SK-N-SH (cell line): ENCODE measurements around the gene CCDC188. TPM values are rescaled to one million over a fixed set of nuclear protein-coding genes. Genes with fewer than 3 reads are reported as not detected.

ENCODE experiments used
- CTCF ChIA-PET: fragments of 300-600, 350-600 bp; formaldehyde crosslinking; extraction: SDS; loops from one replicate; lab custom pipeline; 2021; lab: Yijun Ruan, JAX
- POLR2A ChIA-PET: fragments of 350-600 bp; sonication (Branson Sonifier 250); formaldehyde crosslinking; extraction: SDS; loops from one replicate; lab custom pipeline; 2020; ENCODE audit warnings: antibody characterized with exemption, inconsistent platforms; lab: Yijun Ruan, JAX
- DNase-seq: peaks from one replicate; pipeline ENCODE4 v3.0.0; 2012
- H2AFZ ChIP-seq: fragments of 200-600 bp; sonication (generic); 2 replicates; pipeline ENCODE4 v1.8.1; 2016; ENCODE audit warnings: antibody characterized with exemption, mild to moderate bottlenecking, low read depth
- H3F3A ChIP-seq: fragments of 200-600 bp; sonication (generic); replicated peaks from 2 replicates; pipeline ENCODE3; 2016; ENCODE audit warnings: antibody characterized with exemption, mild to moderate bottlenecking; ENCODE audit not compliant: insufficient read depth
- H3K27ac ChIP-seq, 2 experiments: fragments of 200-500 bp in 1 of 2; fragments of 200-600 bp in 1 of 2; sonication (Bioruptor generic) in 1 of 2; sonication (generic), shearing (Covaris generic) in 1 of 2; 2 replicates each; pipeline versions ENCODE4 v1.5.1 to v1.6.1; 2014 to 2016; ENCODE audit warnings: low read depth in 2 of 2, inconsistent platforms in 1 of 2, low read length in 1 of 2, mild to moderate bottlenecking in 1 of 2, mixed read lengths in 1 of 2
- H3K27me3 ChIP-seq: fragments of 200-600 bp; sonication (generic), shearing (Covaris generic); 2 replicates; pipeline ENCODE4 v1.6.1; 2016; ENCODE audit warnings: mixed run types; ENCODE audit not compliant: insufficient read depth
- H3K36me3 ChIP-seq, 2 experiments: fragments of 200-500 bp in 1 of 2; fragments of 200-600 bp in 1 of 2; sonication (Bioruptor generic) in 1 of 2; sonication (generic) in 1 of 2; replicated peaks in 1 of 2; 2 replicates each; pipeline versions ENCODE3 to v1.5.1; 2014 to 2016; ENCODE audit warnings: low read length in 1 of 2, mild to moderate bottlenecking in 1 of 2; ENCODE audit not compliant: insufficient read depth in 2 of 2, control insufficient read depth in 1 of 2
- H3K4me1 ChIP-seq, 2 experiments: fragments of 200-500 bp in 1 of 2; fragments of 200-600 bp in 1 of 2; sonication (Bioruptor generic) in 1 of 2; sonication (generic), shearing (Covaris generic) in 1 of 2; 2 replicates each; pipeline versions ENCODE4 v1.5.1 to v1.6.1; 2014 to 2016; ENCODE audit warnings: low read depth in 1 of 2, low read length in 1 of 2, mixed run types in 1 of 2; ENCODE audit not compliant: insufficient read depth in 2 of 2, control insufficient read depth in 1 of 2
- H3K4me2 ChIP-seq: fragments of 200-600 bp; sonication (generic), shearing (Covaris generic); 2 replicates; pipeline ENCODE4 v1.6.1; 2017; ENCODE audit warnings: mixed run types
- H3K4me3 ChIP-seq, 2 experiments: fragments of 200-500 bp in 1 of 2; fragments of 200-600 bp in 1 of 2; sonication (Bioruptor generic) in 1 of 2; sonication (generic), shearing (Covaris generic) in 1 of 2; 2 replicates each; pipeline versions ENCODE4 v1.5.1 to v1.8.1; 2014 to 2016; ENCODE audit warnings: low read depth in 2 of 2, inconsistent platforms in 1 of 2, low read length in 1 of 2, mild to moderate bottlenecking in 1 of 2, mixed read lengths in 1 of 2, moderate library complexity in 1 of 2
- H3K79me2 ChIP-seq: fragments of 200-600 bp; sonication (generic); 2 replicates; pipeline ENCODE4 v1.8.1; 2017; ENCODE audit warnings: mild to moderate bottlenecking; ENCODE audit not compliant: insufficient read depth
- H3K9ac ChIP-seq: fragments of 200-600 bp; sonication (generic); 2 replicates; pipeline ENCODE4 v1.6.1; 2017; ENCODE audit warnings: mixed run types
- H3K9me2 ChIP-seq: fragments of 200-600 bp; sonication (generic); 2 replicates; pipeline ENCODE4 v1.6.1; 2017; ENCODE audit warnings: mixed run types
- H3K9me3 ChIP-seq: fragments of 200-600 bp; sonication (generic); 2 replicates; pipeline ENCODE4 v1.6.1; 2017; ENCODE audit warnings: mixed run types, mild to moderate bottlenecking, moderate library complexity
- H4K20me1 ChIP-seq: fragments of 200-600 bp; sonication (generic); 2 replicates; pipeline ENCODE4 v1.6.1; 2017; ENCODE audit warnings: mild to moderate bottlenecking, mixed run types; ENCODE audit not compliant: insufficient read depth
- ELF1 ChIP-seq: IDR thresholded peaks from 2 replicates; pipeline ENCODE4 v1.4.0; 2012
- EP300 ChIP-seq, 2 experiments: IDR thresholded peaks; 2 replicates each; pipeline versions ENCODE4 v1.4.0 to v1.6.1; 2012; ENCODE audit warnings: borderline replicate concordance in 1 of 2, low read depth in 1 of 2, low read length in 1 of 2
- FOSL2 ChIP-seq: IDR thresholded peaks from 2 replicates; pipeline ENCODE4 v1.4.0; 2012; ENCODE audit warnings: low read depth, mild to moderate bottlenecking, moderate library complexity, borderline replicate concordance
- FOXJ3 ChIP-seq: sonication (generic); formaldehyde crosslinking; IDR thresholded peaks from 2 replicates; pipeline ENCODE4 v1.5.1; 2020; ENCODE audit warnings: mild to moderate bottlenecking, missing genetic modification reagents
- GABPA ChIP-seq: IDR thresholded peaks from 2 replicates; pipeline ENCODE4 v1.4.0; 2012; ENCODE audit warnings: low read depth, mild to moderate bottlenecking
- GATA2 ChIP-seq: sonication (generic); formaldehyde crosslinking; IDR thresholded peaks from 2 replicates; pipeline ENCODE4 v1.5.0; 2020; ENCODE audit warnings: mild to moderate bottlenecking, missing genetic modification reagents
- JUND ChIP-seq: IDR thresholded peaks from 2 replicates; pipeline ENCODE4 v1.4.0; 2012
- MXI1 ChIP-seq: IDR thresholded peaks from 2 replicates; pipeline ENCODE4 v1.6.1; 2012; ENCODE audit warnings: mild to moderate bottlenecking, low read depth, low read length, improper control_type of control experiment
- RCOR1 ChIP-seq: fragments of 150-350 bp; IDR thresholded peaks from 2 replicates; pipeline ENCODE4 v1.6.1; 2017; ENCODE audit warnings: antibody characterized with exemption, low read length
- RXRA ChIP-seq: IDR thresholded peaks from 2 replicates; pipeline ENCODE4 v1.4.0; 2012; ENCODE audit warnings: low read depth, mild to moderate bottlenecking, borderline replicate concordance
- SIN3A ChIP-seq: IDR thresholded peaks from 2 replicates; pipeline ENCODE4 v1.6.1; 2012; ENCODE audit warnings: low read depth, mild to moderate bottlenecking, low read length, moderate library complexity, borderline replicate concordance
- SMC3 ChIP-seq: IDR thresholded peaks from 2 replicates; pipeline ENCODE4 v1.6.1; 2012; ENCODE audit warnings: low read depth, low read length, improper control_type of control experiment
- TCF12 ChIP-seq: IDR thresholded peaks from 2 replicates; pipeline ENCODE4 v1.4.0; 2012
- WGBS: methylation state at CpG from one replicate; pipeline ENCODE4 v1.1.6; 2017; ENCODE audit warnings: low lambda C conversion rate; 5-methylcytosine and 5-hydroxymethylcytosine counted together
- polyA plus RNA-seq, 3 experiments: library from polyadenylated mRNA; depleted of rRNA; stranded (reverse); fragments of >200 nt; gene quantifications; 2 replicates each; pipeline ENCODE4 v1.2.3, GENCODE V29; 2012
- TF ChIP-seq, protein P1 (sequence below): IDR thresholded peaks from 2 replicates; pipeline ENCODE4 v1.4.0; 2012; ENCODE audit warnings: low read depth, borderline replicate concordance
- TF ChIP-seq, protein P2 (sequence below): IDR thresholded peaks from 2 replicates; pipeline ENCODE4; 2012

Gene CCDC188
- polyA plus RNA-seq, 1 of the 3 experiments (the other 2 are of a cell fraction) = 21.1 TPM

DNA sequence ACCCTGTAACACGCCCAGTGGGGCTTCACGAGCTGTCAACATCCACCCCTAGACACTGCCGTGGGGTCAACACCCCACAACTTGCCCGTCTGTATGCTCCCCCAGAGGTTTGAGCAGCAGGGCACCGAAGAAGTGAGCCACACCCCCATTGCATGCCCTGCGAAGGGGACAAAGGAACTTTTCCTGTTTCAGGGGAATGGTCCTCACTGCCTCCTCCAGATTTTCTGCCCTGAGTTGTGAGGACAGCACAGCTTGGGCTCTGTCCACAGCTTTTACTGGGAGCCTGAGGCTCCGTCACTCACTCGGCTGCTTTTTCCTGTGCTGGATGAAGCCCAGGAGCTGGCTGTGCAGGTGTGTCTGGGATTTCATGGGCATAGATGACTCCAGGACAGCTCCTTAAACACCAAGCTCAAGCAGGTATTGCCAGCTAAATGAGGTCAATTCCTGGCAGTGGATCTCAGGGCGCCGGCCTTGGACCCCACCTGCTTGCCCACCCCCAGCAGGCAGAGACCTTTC, 40.2 kb upstream of the CCDC188 start:
- H3K4me3 ChIP-seq = no peak overlapping the region
- no peaks in the 10 kb centered on the region for H3F3A ChIP-seq
- H3K4me2 ChIP-seq = no peak overlapping the region
- H3K79me2 ChIP-seq = no peaks in the 10 kb centered on the region
- no peak overlapping the region for H3K27ac ChIP-seq
- TF ChIP-seq FOXJ3 (CRISPR knock-in tag) (no peak), RXRA (no peak), GABPA (no peak), EP300 (IDR thresholded peaks at IDR 0.05; ENCODE audit: borderline replicate concordance in 1 of 2, low read depth in 1 of 2, low read length in 1 of 2) (no peak), FOSL2 (no peak)
- TF ChIP-seq, protein P1, sequence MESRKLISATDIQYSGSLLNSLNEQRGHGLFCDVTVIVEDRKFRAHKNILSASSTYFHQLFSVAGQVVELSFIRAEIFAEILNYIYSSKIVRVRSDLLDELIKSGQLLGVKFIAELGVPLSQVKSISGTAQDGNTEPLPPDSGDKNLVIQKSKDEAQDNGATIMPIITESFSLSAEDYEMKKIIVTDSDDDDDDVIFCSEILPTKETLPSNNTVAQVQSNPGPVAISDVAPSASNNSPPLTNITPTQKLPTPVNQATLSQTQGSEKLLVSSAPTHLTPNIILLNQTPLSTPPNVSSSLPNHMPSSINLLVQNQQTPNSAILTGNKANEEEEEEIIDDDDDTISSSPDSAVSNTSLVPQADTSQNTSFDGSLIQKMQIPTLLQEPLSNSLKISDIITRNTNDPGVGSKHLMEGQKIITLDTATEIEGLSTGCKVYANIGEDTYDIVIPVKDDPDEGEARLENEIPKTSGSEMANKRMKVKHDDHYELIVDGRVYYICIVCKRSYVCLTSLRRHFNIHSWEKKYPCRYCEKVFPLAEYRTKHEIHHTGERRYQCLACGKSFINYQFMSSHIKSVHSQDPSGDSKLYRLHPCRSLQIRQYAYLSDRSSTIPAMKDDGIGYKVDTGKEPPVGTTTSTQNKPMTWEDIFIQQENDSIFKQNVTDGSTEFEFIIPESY = no peak
- TF ChIP-seq, protein P2, sequence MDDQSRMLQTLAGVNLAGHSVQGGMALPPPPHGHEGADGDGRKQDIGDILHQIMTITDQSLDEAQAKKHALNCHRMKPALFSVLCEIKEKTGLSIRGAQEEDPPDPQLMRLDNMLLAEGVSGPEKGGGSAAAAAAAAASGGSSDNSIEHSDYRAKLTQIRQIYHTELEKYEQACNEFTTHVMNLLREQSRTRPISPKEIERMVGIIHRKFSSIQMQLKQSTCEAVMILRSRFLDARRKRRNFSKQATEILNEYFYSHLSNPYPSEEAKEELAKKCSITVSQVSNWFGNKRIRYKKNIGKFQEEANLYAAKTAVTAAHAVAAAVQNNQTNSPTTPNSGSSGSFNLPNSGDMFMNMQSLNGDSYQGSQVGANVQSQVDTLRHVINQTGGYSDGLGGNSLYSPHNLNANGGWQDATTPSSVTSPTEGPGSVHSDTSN = no peak
- DNase-seq = no peak
- H3K9me2 ChIP-seq = no peaks in the 10 kb centered on the region
- no peaks in the 10 kb centered on the region for H3K9me3 ChIP-seq
- ChIA-PET POLR2A (no interaction called here), CTCF (interaction anchor here (1.0 to 1.2 kb wide), 2 partner anchors 11 to 34 kb away, joined by 3 read pairs; no protein-coding TSS in a partner anchor)
- H3K9ac ChIP-seq = no peak overlapping the region
- no peaks in the 10 kb centered on the region for H3K36me3 ChIP-seq
- WGBS = 50% methylated on average over 4 of the region's 10 CpGs
- 0 out of 2 replicates have a peak, but pooled peaks cover 4% of the 10 kb centered on the region for H3K27me3 ChIP-seq
- no peak overlapping the region for H2AFZ ChIP-seq
- H4K20me1 ChIP-seq = no peaks in the 10 kb centered on the region
- no peaks in the 10 kb centered on the region for H3K4me1 ChIP-seq

DNA sequence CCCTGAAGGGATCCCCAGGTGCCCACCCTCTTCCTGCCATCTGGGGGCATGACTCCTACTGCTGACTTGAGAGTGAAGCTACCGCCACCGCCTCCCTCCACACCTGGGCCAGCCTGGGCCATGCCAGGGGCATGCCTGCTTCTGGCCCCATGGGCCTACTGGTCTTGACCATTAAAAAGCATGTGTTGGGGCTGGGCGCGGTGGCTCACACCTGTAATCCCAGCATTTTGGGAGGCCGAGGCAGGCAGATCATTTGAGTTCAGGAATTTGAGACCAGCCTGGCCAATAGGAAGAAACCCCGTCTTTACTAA, 37.7 kb upstream of the CCDC188 start:
- H3K9me2 ChIP-seq = no peaks in the 10 kb centered on the region
- H3K4me1 ChIP-seq = no peaks in the 10 kb centered on the region
- no peaks in the 10 kb centered on the region for H3K9me3 ChIP-seq
- ChIA-PET CTCF (no interaction called here), POLR2A (no interaction called here)
- no peaks in the 10 kb centered on the region for H3K27me3 ChIP-seq
- WGBS = 89% methylated on average over 6 of the region's 6 CpGs
- no peaks in the 10 kb centered on the region for H3F3A ChIP-seq
- H4K20me1 ChIP-seq = no peaks in the 10 kb centered on the region
- no peaks in the 10 kb centered on the region for H3K36me3 ChIP-seq
- TF ChIP-seq MXI1 (no peak), JUND (no peak), GATA2 (no peak), TCF12 (no peak), RCOR1 (no peak), FOXJ3 (CRISPR knock-in tag) (no peak), SMC3 (no peak), ELF1 (no peak), SIN3A (no peak)
- no peak overlapping the region for H2AFZ ChIP-seq
- H3K79me2 ChIP-seq = no peaks in the 10 kb centered on the region
- no peak overlapping the region for H3K4me2 ChIP-seq
- no peak overlapping the region for H3K9ac ChIP-seq
- no peak overlapping the region for H3K27ac ChIP-seq
- DNase-seq = no peak
- H3K4me3 ChIP-seq = no peak overlapping the region
